Adrenal gland (tissue), 5 donors: Measurements from ENCODE around the gene LDB2.

ENCODE experiments used
- CTCF ChIP-seq, 6 experiments: fragments of 450-650 bp in 4 of 6; fragments of 200-600 bp in 2 of 6; sonication (generic) in 1 of 6; IDR thresholded peaks; 1 replicate in 5 of 6; 2 replicates in 1 of 6; pipeline versions ENCODE4 v1.5.1 to v1.8.0; 2016 to 2021; ENCODE audit warnings: antibody characterized with exemption in 6 of 6, mild to moderate bottlenecking in 2 of 6, moderate library complexity in 1 of 6
- POLR2A ChIP-seq, 2 donors: fragments of 450-650 bp; IDR thresholded peaks; one replicate each; pipeline ENCODE4 v1.6.1; 2017; ENCODE audit warnings: antibody characterized with exemption in 2 of 2, mild to moderate bottlenecking in 2 of 2, moderate library complexity in 1 of 2
- donor health status: DM: no; HTN: no; CAD: no.

GRCh38 chr4:16544251-16544721, 354.2 kb downstream of the LDB2 start:
- TF ChIP-seq CTCF (IDR thresholded peaks at IDR 0.05) (no peak), POLR2A (IDR thresholded peaks at IDR 0.05) (no peak)
